Measurements from ENCODE around the gene USPL1.

Gene USPL1

DNA sequence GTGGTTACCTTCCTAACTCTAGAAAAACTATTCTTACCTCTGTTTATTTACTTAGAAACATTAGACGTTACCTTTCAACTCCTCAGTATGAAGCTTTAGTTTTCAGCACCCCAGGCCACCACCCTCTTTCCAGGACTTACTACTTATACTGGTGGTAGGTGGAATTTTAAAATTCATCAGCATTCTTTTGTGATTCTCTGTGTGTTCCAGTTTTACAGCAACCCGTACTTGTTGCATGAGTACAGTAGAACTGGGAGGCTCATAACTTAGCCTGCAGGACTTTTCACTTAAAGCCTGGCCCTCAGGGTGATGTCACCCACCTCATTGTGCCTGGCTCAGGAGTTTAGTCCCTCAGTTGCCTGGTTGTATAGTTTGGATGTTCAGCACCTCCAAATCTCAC, 68.3 kb downstream of the USPL1 start:
- Mint-ChIP-seq H3K9me3 (peaks cover 20% of the 10 kb centered on the region), H3K27ac (no peak overlapping the region), H3K36me3 (ENCODE audit: low read depth) (no peaks in the 10 kb centered on the region), H3K4me3 (no peak overlapping the region), H3K27me3 (ENCODE audit: low read depth, poor library complexity) (peaks cover 6% of the 10 kb centered on the region), H3K4me1 (peaks cover 36% of the 10 kb centered on the region)
- no peak for DNase-seq
- TF ChIP-seq, protein P1, sequence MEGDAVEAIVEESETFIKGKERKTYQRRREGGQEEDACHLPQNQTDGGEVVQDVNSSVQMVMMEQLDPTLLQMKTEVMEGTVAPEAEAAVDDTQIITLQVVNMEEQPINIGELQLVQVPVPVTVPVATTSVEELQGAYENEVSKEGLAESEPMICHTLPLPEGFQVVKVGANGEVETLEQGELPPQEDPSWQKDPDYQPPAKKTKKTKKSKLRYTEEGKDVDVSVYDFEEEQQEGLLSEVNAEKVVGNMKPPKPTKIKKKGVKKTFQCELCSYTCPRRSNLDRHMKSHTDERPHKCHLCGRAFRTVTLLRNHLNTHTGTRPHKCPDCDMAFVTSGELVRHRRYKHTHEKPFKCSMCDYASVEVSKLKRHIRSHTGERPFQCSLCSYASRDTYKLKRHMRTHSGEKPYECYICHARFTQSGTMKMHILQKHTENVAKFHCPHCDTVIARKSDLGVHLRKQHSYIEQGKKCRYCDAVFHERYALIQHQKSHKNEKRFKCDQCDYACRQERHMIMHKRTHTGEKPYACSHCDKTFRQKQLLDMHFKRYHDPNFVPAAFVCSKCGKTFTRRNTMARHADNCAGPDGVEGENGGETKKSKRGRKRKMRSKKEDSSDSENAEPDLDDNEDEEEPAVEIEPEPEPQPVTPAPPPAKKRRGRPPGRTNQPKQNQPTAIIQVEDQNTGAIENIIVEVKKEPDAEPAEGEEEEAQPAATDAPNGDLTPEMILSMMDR (IDR thresholded peaks at IDR 0.05) = no peak

DNA sequence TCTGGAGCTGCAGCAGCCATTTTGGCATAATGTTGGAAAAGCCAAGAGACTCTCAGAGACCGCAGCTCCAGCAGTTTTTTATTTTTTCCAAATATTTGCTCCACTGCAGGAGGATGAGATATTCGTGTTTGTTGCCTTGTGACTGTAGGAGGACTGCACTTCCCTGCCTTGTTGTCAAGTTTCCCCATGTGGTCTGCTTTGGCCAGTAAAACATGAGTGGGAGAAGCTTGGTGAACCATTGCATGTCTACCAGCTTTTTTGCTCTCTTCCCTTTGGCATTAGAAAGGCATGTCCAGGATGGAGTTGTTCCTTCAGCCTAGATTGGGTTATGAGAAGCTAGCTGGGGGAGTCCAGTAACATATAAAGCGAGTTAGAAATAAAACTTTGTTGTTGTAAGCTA, 69.9 kb downstream of the USPL1 start:
- peaks cover 20% of the 10 kb centered on the region for H3K9me3 Mint-ChIP-seq
- TF ChIP-seq, protein P1 (IDR thresholded peaks at IDR 0.05) = no peak
- H3K27me3 Mint-ChIP-seq (ENCODE audit: low read depth, poor library complexity) = peaks cover 9% of the 10 kb centered on the region
- H3K4me3 Mint-ChIP-seq = no peak overlapping the region
- no peak for DNase-seq
- H3K4me1 Mint-ChIP-seq = peaks cover 21% of the 10 kb centered on the region
- no peak overlapping the region for H3K27ac Mint-ChIP-seq
- no peaks in the 10 kb centered on the region for H3K36me3 Mint-ChIP-seq (ENCODE audit: low read depth)

DNA sequence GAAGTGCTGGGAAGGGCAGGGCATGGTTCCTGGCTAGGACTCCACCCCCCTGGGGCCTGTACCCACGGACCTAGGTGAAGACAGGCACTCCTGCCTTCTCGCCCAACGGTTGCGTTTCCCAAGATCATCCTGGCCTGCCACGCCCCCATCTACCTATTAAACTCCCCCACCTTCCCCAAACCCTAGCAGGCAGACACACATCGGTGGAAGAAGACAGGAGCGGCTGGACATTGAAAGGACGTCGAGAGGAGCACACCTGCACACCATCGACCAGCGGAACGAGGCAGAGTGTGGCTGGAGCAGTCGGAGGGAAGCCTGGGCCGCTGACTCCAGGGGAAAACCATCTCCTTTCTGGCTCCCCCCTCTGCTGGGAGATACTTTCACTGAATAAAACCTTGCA, 72.0 kb downstream of the USPL1 start:
- H3K4me3 Mint-ChIP-seq = no peak overlapping the region
- no peak overlapping the region for H3K27ac Mint-ChIP-seq
- DNase-seq = no peak
- no peaks in the 10 kb centered on the region for H3K36me3 Mint-ChIP-seq (ENCODE audit: low read depth)
- H3K4me1 Mint-ChIP-seq = peaks cover 23% of the 10 kb centered on the region
- H3K27me3 Mint-ChIP-seq (ENCODE audit: low read depth, poor library complexity) = peaks cover 10% of the 10 kb centered on the region
- H3K9me3 Mint-ChIP-seq = peaks cover 20% of the 10 kb centered on the region
- TF ChIP-seq, protein P1 (IDR thresholded peaks at IDR 0.05) = no peak

DNA sequence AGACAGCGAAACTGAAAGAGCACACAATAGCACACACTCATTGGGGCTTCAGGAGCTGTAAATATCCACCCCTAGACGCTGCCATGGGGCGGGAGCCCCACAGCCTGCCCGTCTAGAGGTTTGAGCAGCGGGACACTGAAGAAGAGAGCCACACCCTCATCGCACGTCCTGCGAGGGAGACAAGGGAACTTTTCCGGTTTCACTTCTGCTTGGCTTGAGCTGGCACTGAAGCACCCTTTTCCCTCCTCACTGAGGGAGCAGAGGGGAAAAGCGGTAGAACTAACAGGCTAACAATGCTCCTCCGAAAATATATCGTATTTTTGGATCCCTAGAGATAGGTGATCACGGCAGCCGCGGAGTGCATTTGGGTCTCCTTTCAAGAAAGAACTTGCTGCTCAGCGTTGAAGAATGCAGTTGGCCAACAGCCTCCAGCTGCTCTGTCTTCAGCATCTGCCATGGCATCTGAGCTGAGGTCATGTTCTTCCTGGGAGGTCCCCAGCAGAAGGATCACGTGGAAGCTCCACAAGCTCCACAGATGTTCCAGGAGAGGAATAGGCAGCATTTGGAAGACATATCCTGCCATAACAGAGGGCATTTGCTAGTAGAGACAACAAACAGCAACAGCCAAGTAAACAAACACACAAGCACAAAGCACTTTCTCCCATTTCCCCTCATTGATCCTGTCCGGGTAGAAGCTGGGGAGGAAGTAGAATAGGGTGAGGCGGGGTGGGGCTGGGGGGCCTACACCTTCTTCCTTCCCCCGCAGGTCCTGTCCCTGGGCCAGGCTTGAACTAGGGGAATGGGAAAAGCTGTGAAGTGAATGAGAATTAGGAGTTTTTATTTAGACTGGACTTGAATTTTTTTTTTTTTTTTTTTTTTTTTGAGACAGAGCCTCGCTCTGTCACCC, 72.8 kb downstream of the USPL1 start:
- Mint-ChIP-seq H3K4me1 (peaks cover 25% of the 10 kb centered on the region), H3K36me3 (ENCODE audit: low read depth) (no peaks in the 10 kb centered on the region), H3K4me3 (no peak overlapping the region), H3K9me3 (peaks cover 20% of the 10 kb centered on the region), H3K27me3 (ENCODE audit: low read depth, poor library complexity) (peaks cover 10% of the 10 kb centered on the region), H3K27ac (no peak overlapping the region)
- DNase-seq = no peak
- TF ChIP-seq, protein P1 (IDR thresholded peaks at IDR 0.05) = no peak

DNA sequence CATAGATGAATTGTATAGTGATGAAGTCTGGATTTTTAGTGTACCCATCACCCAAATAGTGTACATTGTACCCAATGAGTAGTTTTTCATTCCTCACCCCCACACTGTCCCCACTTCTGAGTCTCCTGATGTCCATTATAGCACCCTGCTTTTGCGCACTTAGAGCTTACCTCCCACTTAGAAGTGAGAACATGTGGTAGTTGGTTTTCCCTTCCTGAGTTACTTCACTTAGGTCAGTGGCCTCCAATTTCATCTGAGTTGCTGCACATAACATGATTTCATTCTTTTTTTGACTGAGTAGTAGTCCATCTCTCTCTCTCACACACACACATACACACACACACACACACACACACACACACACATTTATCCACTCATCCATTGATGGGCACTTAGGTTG, 74.4 kb downstream of the USPL1 start:
- H3K27ac Mint-ChIP-seq = no peak overlapping the region
- DNase-seq = no peak
- H3K4me1 Mint-ChIP-seq = peaks cover 29% of the 10 kb centered on the region
- peaks cover 14% of the 10 kb centered on the region for H3K27me3 Mint-ChIP-seq (ENCODE audit: low read depth, poor library complexity)
- H3K9me3 Mint-ChIP-seq = peaks cover 20% of the 10 kb centered on the region
- no peak overlapping the region for H3K4me3 Mint-ChIP-seq
- TF ChIP-seq, protein P1 (IDR thresholded peaks at IDR 0.05) = no peak
- H3K36me3 Mint-ChIP-seq (ENCODE audit: low read depth) = no peaks in the 10 kb centered on the region
